SK-N-SH treated with all-trans-retinoic acid at 6 μM for 48 hours (cell line): ENCODE data around the gene AOX1.

Experiments used
- ATAC-seq: fragments of 200-7000 bp; cut with Tn5 transposase; 3 replicates; pipeline ENCODE4 v1.9.1; 2020; ENCODE audit warnings: mild to moderate bottlenecking, moderate library complexity
- ARNTL ChIP-seq: fragments of 450-650 bp; formaldehyde crosslinking; IDR thresholded peaks from 2 replicates; pipeline ENCODE4 v1.5.0; 2020; ENCODE audit warnings: low read depth, mild to moderate bottlenecking, moderate library complexity, borderline replicate concordance
- BACH2 ChIP-seq: fragments of 250-450 bp; sonication (Bioruptor Pico); IDR thresholded peaks from 2 replicates; pipeline ENCODE4 v1.9.0; 2021; ENCODE audit warnings: mild to moderate bottlenecking, borderline replicate concordance
- CREB5 ChIP-seq: fragments of 250-450 bp; sonication (Bioruptor Pico); IDR thresholded peaks from 2 replicates; pipeline ENCODE4 v1.5.1; 2020; ENCODE audit warnings: low read depth, mild to moderate bottlenecking, moderate library complexity
- CSDC2 ChIP-seq: fragments of 250-450 bp; sonication (Bioruptor Pico); IDR thresholded peaks from 2 replicates; pipeline ENCODE4 v1.5.0; 2020; ENCODE audit warnings: mild to moderate bottlenecking, moderate library complexity
- CSRNP3 ChIP-seq: fragments of 250-450 bp; sonication (Bioruptor Pico); IDR thresholded peaks from 2 replicates; pipeline ENCODE4 v1.5.1; 2021; ENCODE audit warnings: mild to moderate bottlenecking, moderate library complexity
- GLIS3 ChIP-seq: fragments of 250-450 bp; sonication (Bioruptor Pico); IDR thresholded peaks from 2 replicates; pipeline ENCODE4 v1.5.0; 2020; ENCODE audit warnings: mild to moderate bottlenecking, moderate library complexity
- ISL1 ChIP-seq: fragments of 250-450 bp; sonication (Bioruptor Pico); IDR thresholded peaks from 2 replicates; pipeline ENCODE4 v2.1.2; 2022; ENCODE audit warnings: mild to moderate bottlenecking, moderate library complexity
- OSR1 ChIP-seq: fragments of 250-450 bp; sonication (Bioruptor Pico); IDR thresholded peaks from 2 replicates; pipeline ENCODE4 v1.8.0; 2022; ENCODE audit warnings: moderate library complexity, mild to moderate bottlenecking, inconsistent platforms
- PATZ1 ChIP-seq: fragments of 250-450 bp; sonication (Bioruptor Pico); IDR thresholded peaks from 2 replicates; pipeline ENCODE4 v1.8.0; 2020; ENCODE audit warnings: mild to moderate bottlenecking, moderate library complexity, borderline replicate concordance
- POU6F1 ChIP-seq: fragments of 250-450 bp; sonication (Bioruptor Pico); IDR thresholded peaks from 2 replicates; pipeline ENCODE4 v1.8.0; 2021; ENCODE audit warnings: low read depth, mild to moderate bottlenecking, moderate library complexity, borderline replicate concordance
- PPARA ChIP-seq: fragments of 250-450 bp; sonication (Bioruptor Pico); IDR thresholded peaks from 2 replicates; pipeline ENCODE4 v1.5.0; 2020; ENCODE audit warnings: mild to moderate bottlenecking, borderline replicate concordance
- SNAI2 ChIP-seq: fragments of 250-450 bp; sonication (Bioruptor Pico); IDR thresholded peaks from 2 replicates; pipeline ENCODE4 v1.5.0; 2020; ENCODE audit warnings: mild to moderate bottlenecking, moderate library complexity
- TOX ChIP-seq: fragments of 250-450 bp; sonication (Bioruptor Pico); IDR thresholded peaks from 2 replicates; pipeline ENCODE4 v1.8.0; 2021; ENCODE audit warnings: mild to moderate bottlenecking, moderate library complexity, borderline replicate concordance
- TSHZ2 ChIP-seq: fragments of 250-450 bp; sonication (Bioruptor Pico); IDR thresholded peaks from 2 replicates; pipeline ENCODE4 v1.5.0; 2020; ENCODE audit warnings: mild to moderate bottlenecking, moderate library complexity
- ZFP3 ChIP-seq: fragments of 250-450 bp; sonication (Bioruptor Pico); IDR thresholded peaks from 2 replicates; pipeline ENCODE4 v1.5.0; 2020; ENCODE audit warnings: mild to moderate bottlenecking, moderate library complexity
- ZFP30 ChIP-seq: fragments of 450-650 bp; formaldehyde crosslinking; IDR thresholded peaks from 2 replicates; pipeline ENCODE4 v1.5.0; 2022; ENCODE audit warnings: mild to moderate bottlenecking, moderate library complexity
- ZNF565 ChIP-seq: fragments of 450-650 bp; formaldehyde crosslinking; conservative IDR thresholded peaks from 2 replicates; pipeline ENCODE4 v1.5.0; 2020; ENCODE audit warnings: low read depth, mild to moderate bottlenecking, moderate library complexity
- ZNF70 ChIP-seq: fragments of 450-650 bp; formaldehyde crosslinking; IDR thresholded peaks from 2 replicates; pipeline ENCODE4 v1.5.0; 2020; ENCODE audit warnings: mild to moderate bottlenecking, moderate library complexity
- ZNF8 ChIP-seq: fragments of 450-650 bp; formaldehyde crosslinking; IDR thresholded peaks from 2 replicates; pipeline ENCODE4 v1.5.0; 2020; ENCODE audit warnings: mild to moderate bottlenecking, moderate library complexity

The AOX1 gene

GRCh38 chr2:200575957-200576356 is 9.9 kb upstream of the AOX1 start (continued):
- TF ChIP-seq POU6F1 (CRISPR knock-in tag) (no peak), BACH2 (no peak), ARNTL (CRISPR knock-in tag) (no peak)
- TF ChIP-seq, all 23 proteins: peak for 0

GRCh38 chr2:200577027-200577426 is 8.8 kb upstream of the AOX1 start:
- ATAC-seq = no peak
- no peak for TF ChIP-seq ZFP3
- TF ChIP-seq ISL1 (CRISPR knock-in tag) = no peak
- no peak for TF ChIP-seq SNAI2 (CRISPR knock-in tag)
- TF ChIP-seq TOX (CRISPR knock-in tag) = no peak
- no peak for TF ChIP-seq CSDC2
- no peak for TF ChIP-seq GLIS3
- TF ChIP-seq PATZ1 (CRISPR knock-in tag) = no peak
- TF ChIP-seq ZNF8 (CRISPR knock-in tag) = no peak
- no peak for TF ChIP-seq OSR1 (CRISPR knock-in tag)
- TF ChIP-seq, all 23 proteins: peak for 0

GRCh38 chr2:200578778-200579177 is 7.0 kb upstream of the AOX1 start:
- peak; percentile 45; the same call in 1 of the 3 replicates for ATAC-seq
- TF ChIP-seq GLIS3 (no peak), CREB5 (CRISPR knock-in tag) (no peak), SNAI2 (CRISPR knock-in tag) (no peak), OSR1 (CRISPR knock-in tag) (no peak), CSDC2 (no peak), CSRNP3 (CRISPR knock-in tag) (no peak), ZNF565 (no peak), ARNTL (CRISPR knock-in tag) (no peak)

- TF ChIP-seq ZNF70 (no peak), PATZ1 (CRISPR knock-in tag) (no peak), ZFP30 (CRISPR knock-in tag) (no peak), PPARA (CRISPR knock-in tag) (no peak)
- no peak for ATAC-seq
These were observed 1.2 kb upstream of the AOX1 start for GRCh38 chr2:200584639-200585038.

GRCh38 chr2:200585340-200585729 is 479 bp upstream of the AOX1 start:
- no peak; the same call in 2 of the 3 replicates for ATAC-seq
- TF ChIP-seq POU6F1 (CRISPR knock-in tag) (no peak), ZNF8 (CRISPR knock-in tag) (no peak), PATZ1 (CRISPR knock-in tag) (no peak), SNAI2 (CRISPR knock-in tag) (no peak), ISL1 (CRISPR knock-in tag) (no peak), BACH2 (no peak), PPARA (CRISPR knock-in tag) (no peak), ZNF70 (no peak), TSHZ2 (CRISPR knock-in tag) (no peak)
